Caki2 (cell line): ENCODE data around the gene OR1K1. TPM values are rescaled to one million over a fixed set of nuclear protein-coding genes. Genes with fewer than 3 reads are reported as not detected.

Source experiments
- DNase-seq: peaks from one replicate; pipeline ENCODE4 v3.0.0-alpha.2; 2015; ENCODE audit warnings: low read depth
- in situ Hi-C: cut with HindIII; loops from 2 replicates; pipeline ENCODE4 v1.10.0; 2016; ENCODE audit warnings: low sequenced_read_pairs, low pct_unique_long_range_greater_than_20kb, mixed read lengths
- total RNA-seq: library from RNA; depleted of rRNA; stranded (reverse); fragments of >200 nt; shearing (Covaris generic); gene quantifications from 2 replicates; pipeline ENCODE4 v1.2.3, GENCODE V29; 2014; ENCODE audit warnings: low replicate concordance; rRNA removed

OR1K1 gene
- total RNA-seq, 1 experiment from 2014 or later: not detected

GRCh38 chr9:122844137-122844536, 44.2 kb downstream of the OR1K1 start:
- in situ Hi-C loops: no loop called here
- DNase-seq: no peak

GRCh38 chr9:122845116-122845515, 45.2 kb downstream of the OR1K1 start:
- in situ Hi-C loops: no loop called here
- no peak for DNase-seq

GRCh38 chr9:122846371-122846940, 46.5 kb downstream of the OR1K1 start:
- DNase-seq: no peak
- in situ Hi-C loops: no loop called here

GRCh38 chr9:122848256-122848943, 48.5 kb downstream of the OR1K1 start:
- no peak for DNase-seq
- in situ Hi-C loops: no loop called here

Other genes starting within 250 kb of the OR1K1 start
- not detected in 2 replicates for gene OR1N2, start 247.0 kb upstream of the OR1K1 start, total RNA-seq
- 0.12 TPM in 1 of 2 replicates, not detected in the other for gene OR1L8, start 216.7 kb upstream of the OR1K1 start, total RNA-seq
- gene OR1Q1, start 185.4 kb upstream of the OR1K1 start, total RNA-seq: not detected in 2 replicates
- not detected in 2 replicates for gene OR1B1, start 142.5 kb upstream of the OR1K1 start, total RNA-seq
- gene OR1L1, start 138.4 kb upstream of the OR1K1 start, total RNA-seq: not detected in 2 replicates
- gene OR1L3, start 125.0 kb upstream of the OR1K1 start, total RNA-seq: not detected in 2 replicates
- not detected in 2 replicates for gene OR1L4, start 76.1 kb upstream of the OR1K1 start, total RNA-seq
- gene OR1L6, start 57.8 kb upstream of the OR1K1 start, total RNA-seq: not detected in 2 replicates
- not detected in 2 replicates for gene OR5C1, start 11.2 kb upstream of the OR1K1 start, total RNA-seq
- 30.1 and 31.8 TPM in 2 replicates for gene PDCL, start 28.5 kb downstream of the OR1K1 start, total RNA-seq
- 9.8 and 26.6 TPM in 2 replicates for gene RC3H2, start 105.2 kb downstream of the OR1K1 start, total RNA-seq
- 2.3 and 6.1 TPM in 2 replicates for gene ZBTB6, start 113.2 kb downstream of the OR1K1 start, total RNA-seq
- gene ZBTB26, start 131.4 kb downstream of the OR1K1 start, total RNA-seq: 0.17 and 1.7 TPM in 2 replicates
- gene RABGAP1, start 140.9 kb downstream of the OR1K1 start, total RNA-seq: 8.3 and 13.6 TPM in 2 replicates
- gene GPR21, start 233.5 kb downstream of the OR1K1 start, total RNA-seq: not detected in 2 replicates